Astrocyte (in vitro differentiated cells and primary cell): ENCODE data around the gene ADGRF3.

ENCODE experiments used
- EZH2 ChIP-seq: IDR thresholded peaks from 2 replicates; pipeline ENCODE4 v1.6.1; 2012; ENCODE audit warnings: mild to moderate bottlenecking, low read length, inconsistent platforms; ENCODE audit not compliant: insufficient read depth
- TF ChIP-seq, protein P1 (sequence below): IDR thresholded peaks from 2 replicates; pipeline ENCODE4 v1.5.1; 2011; ENCODE audit warnings: low read depth, mild to moderate bottlenecking, inconsistent platforms, low read length, moderate library complexity; ENCODE audit not compliant: insufficient read depth

DNA sequence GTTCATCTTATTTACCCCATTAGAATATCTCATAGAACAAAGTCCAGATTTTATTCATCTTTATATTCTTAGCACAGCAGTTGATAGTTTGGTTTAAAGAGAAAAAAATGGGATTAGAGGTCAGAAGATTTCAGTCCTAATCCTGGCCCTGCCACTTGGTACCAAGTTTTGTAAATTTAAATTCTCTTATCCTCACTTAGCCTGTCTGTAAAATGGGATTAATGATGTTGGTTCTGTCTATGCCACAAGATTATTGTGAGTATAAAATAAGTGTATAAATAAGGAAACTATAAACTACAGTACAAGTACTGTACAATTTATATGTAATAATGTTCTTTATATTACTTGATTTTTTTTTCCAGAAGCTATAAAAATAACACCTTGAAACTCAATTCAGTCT lies 38.0 kb upstream of the ADGRF3 start:
- TF ChIP-seq, protein P1, sequence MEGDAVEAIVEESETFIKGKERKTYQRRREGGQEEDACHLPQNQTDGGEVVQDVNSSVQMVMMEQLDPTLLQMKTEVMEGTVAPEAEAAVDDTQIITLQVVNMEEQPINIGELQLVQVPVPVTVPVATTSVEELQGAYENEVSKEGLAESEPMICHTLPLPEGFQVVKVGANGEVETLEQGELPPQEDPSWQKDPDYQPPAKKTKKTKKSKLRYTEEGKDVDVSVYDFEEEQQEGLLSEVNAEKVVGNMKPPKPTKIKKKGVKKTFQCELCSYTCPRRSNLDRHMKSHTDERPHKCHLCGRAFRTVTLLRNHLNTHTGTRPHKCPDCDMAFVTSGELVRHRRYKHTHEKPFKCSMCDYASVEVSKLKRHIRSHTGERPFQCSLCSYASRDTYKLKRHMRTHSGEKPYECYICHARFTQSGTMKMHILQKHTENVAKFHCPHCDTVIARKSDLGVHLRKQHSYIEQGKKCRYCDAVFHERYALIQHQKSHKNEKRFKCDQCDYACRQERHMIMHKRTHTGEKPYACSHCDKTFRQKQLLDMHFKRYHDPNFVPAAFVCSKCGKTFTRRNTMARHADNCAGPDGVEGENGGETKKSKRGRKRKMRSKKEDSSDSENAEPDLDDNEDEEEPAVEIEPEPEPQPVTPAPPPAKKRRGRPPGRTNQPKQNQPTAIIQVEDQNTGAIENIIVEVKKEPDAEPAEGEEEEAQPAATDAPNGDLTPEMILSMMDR = no peak
- TF ChIP-seq EZH2 = no peak
